ENCODE results near the gene CRYBG2. TPM values are rescaled to one million over a fixed set of nuclear protein-coding genes. Genes with fewer than 3 reads are reported as not detected.

Gene CRYBG2
- total and polyA plus RNA-seq, 2 of the 8 experiments (the other 6 are each of a cell fraction or from before 2014, with no cell fraction given) = 14.2 to 17.0 TPM

GRCh38 chr1:26322042-26322331, 31.9 kb downstream of the CRYBG2 start:
- Histone ChIP-seq H3K9ac (replicated peaks in 1 of 4; ENCODE audit: extremely low read depth in 1 of 4, low read depth in 3 of 4, low read length in 3 of 4) (no peak overlapping the region), H3K56ac (replicated peaks; ENCODE audit: insufficient read length, low read depth, low read length) (no peak overlapping the region), H3K36me3 (ENCODE audit: control insufficient read depth in 2 of 4, insufficient read depth in 4 of 4, low read length in 3 of 4) (peaks cover 7 to 22% (median 18%) of the 10 kb centered on the region in 4 experiments; a peak in 7 of 8 replicates), H4K20me1 (replicated peaks in 1 of 2; ENCODE audit: control insufficient read depth in 1 of 2, insufficient read depth in 2 of 2, low read length in 2 of 2) (peaks cover 0 to 2% of the 10 kb centered on the region in 2 experiments), H2BK120ac (replicated peaks; ENCODE audit: low read depth, low read length) (no peak overlapping the region), H3K79me2 (ENCODE audit: control insufficient read depth in 1 of 2, insufficient read depth in 2 of 2, low read length in 2 of 2) (no peaks in the 10 kb centered on the region), H3K4ac (replicated peaks; ENCODE audit: insufficient read length, low read depth, low read length) (no peak overlapping the region), H2BK5ac (ENCODE audit: low read depth, low read length) (no peak overlapping the region), H2BK20ac (ENCODE audit: low read length) (no peak overlapping the region), H3K27ac (ENCODE audit: low read depth, low read length) (no peak overlapping the region), H3K27me3 (replicated peaks in 1 of 4; ENCODE audit: control insufficient read depth in 3 of 4, extremely low read depth in 1 of 4, insufficient read depth in 3 of 4, low read length in 3 of 4) (no peaks in the 10 kb centered on the region), H2BK12ac (ENCODE audit: low read depth, low read length) (no peak overlapping the region), H4K5ac (ENCODE audit: insufficient read length, low read depth, low read length) (no peak overlapping the region), H3K23ac (ENCODE audit: insufficient read length) (no peak overlapping the region), H2AK5ac (ENCODE audit: low read depth, low read length) (no peak overlapping the region), H3K79me1 (ENCODE audit: low read depth, low read length) (no peaks in the 10 kb centered on the region), H2BK15ac (ENCODE audit: low read length) (no peak overlapping the region), H4K8ac (ENCODE audit: extremely low read depth, insufficient read depth, low read length) (no peak overlapping the region), H3K4me3 (ENCODE audit: extremely low read depth in 1 of 4, insufficient read depth in 2 of 4, low read depth in 3 of 4, low read length in 4 of 4) (no peak overlapping the region), H3K4me2 (ENCODE audit: insufficient read depth in 1 of 2, low read depth in 2 of 2, low read length in 2 of 2) (no peak overlapping the region), H3K14ac (ENCODE audit: insufficient read length) (no peak overlapping the region), H2AFZ (ENCODE audit: low read length) (no peak overlapping the region), H3K23me2 (ENCODE audit: low read depth, low read length) (no peaks in the 10 kb centered on the region), H4K91ac (replicated peaks; ENCODE audit: insufficient read length, low read length) (no peak overlapping the region), H3K18ac (ENCODE audit: extremely low read depth, low read length) (no peak overlapping the region), H3K4me1 (replicated peaks in 1 of 4; ENCODE audit: control insufficient read depth in 3 of 4, insufficient read depth in 4 of 4, low read length in 3 of 4) (peaks cover 4 to 7% (median 5%) of the 10 kb centered on the region in 4 experiments), H3K9me3 (ENCODE audit: insufficient read depth in 2 of 2, low read depth in 1 of 2, low read length in 1 of 2) (no peaks in the 10 kb centered on the region)
- WGBS, 2 experiments (ENCODE audit: extremely low coverage in 1 of 2, insufficient coverage in 1 of 2, insufficient read length in 1 of 2, insufficient replicate concordance in 2 of 2, low coverage in 1 of 2, low lambda C conversion rate in 2 of 2, missing lambda C conversion rate in 1 of 2) = 89% methylated on average over 10 of the region's 10 CpGs; no CpG with 5 or more reads in 1 of the 2 experiments
- no peak for TF ChIP-seq BCL11A (IDR thresholded peaks at IDR 0.05; ENCODE audit: low read depth in 2 of 2, low read length in 2 of 2)
- no peak for TF ChIP-seq CHD2 (IDR thresholded peaks at IDR 0.05; ENCODE audit: low read length)
- no peak for TF ChIP-seq FOSL1 (IDR thresholded peaks at IDR 0.05; ENCODE audit: insufficient read depth, low read depth, low read length)
- no peak for TF ChIP-seq HDAC2 (IDR thresholded peaks at IDR 0.05; ENCODE audit: borderline replicate concordance in 1 of 2, low read depth in 2 of 2, low read length in 2 of 2)
- no peak for TF ChIP-seq BRCA1 (IDR thresholded peaks at IDR 0.05; ENCODE audit: low read depth, low read length)
- no peak for DNase-seq (ENCODE audit: low read depth in 1 of 2, low spot score in 2 of 2)
- no peak for FAIRE-seq
- ChIA-PET POLR2A (ENCODE audit: partially characterized antibody) (interaction anchor here (0.6 to 5.0 kb wide), 12 partner anchors 8 to 149 kb away, joined by 3 to 27 read pairs (median 3); partner anchors contain the start of gene SH3BGRL3), CTCF (ENCODE audit: partially characterized antibody) (interaction anchor here (0.6 to 57.0 kb wide), 31 partner anchors 9 to 219 kb away, joined by 3 to 1530 read pairs (median 5); partner anchors contain the start of genes CRYBG2, SH3BGRL3 and UBXN11)
